CD4-positive, alpha-beta T cell (primary cell): ENCODE data around the gene EXOC6. TPM values are rescaled to one million over a fixed set of nuclear protein-coding genes. Genes with fewer than 3 reads are reported as not detected.

Source experiments
- ATAC-seq: fragments of 200-7000 bp; cut with Tn5 transposase; one replicate; pipeline ENCODE4 v1.10.0; 2022; ENCODE audit warnings: mild to moderate bottlenecking; ENCODE audit not compliant: poor library complexity
- CTCF ChIA-PET: fragments of 350-600 bp; sonication (Branson Sonifier 250); formaldehyde crosslinking; loops from one replicate; lab custom pipeline; 2021; ENCODE audit warnings: antibody characterized with exemption, inconsistent platforms; lab: Charles Lee
- POLR2A ChIA-PET: fragments of 350-600 bp; sonication (Branson Sonifier 250); formaldehyde crosslinking; loops from one replicate; lab custom pipeline; 2021; ENCODE audit warnings: antibody characterized with exemption, inconsistent platforms; lab: Charles Lee
- DNase-seq, 14 experiments: peaks; one replicate each; pipeline ENCODE4 v3.0.0-alpha.2; 2013 to 2020; ENCODE audit warnings: mixed read lengths in 2 of 14
- H3K27ac ChIP-seq, 2 donors: one replicate each; pipeline versions ENCODE4 v1.5.1 to v1.7.0; 2013; ENCODE audit warnings: low read length in 2 of 2, low read depth in 1 of 2, mild to moderate bottlenecking in 1 of 2
- H3K27me3 ChIP-seq, 2 experiments: 1 replicate in 1 of 2; 2 replicates in 1 of 2; pipeline versions ENCODE4 v1.6.1 to v1.7.0; 2013; ENCODE audit warnings: low read length in 2 of 2, control low read depth in 1 of 2, mild to moderate bottlenecking in 1 of 2, moderate library complexity in 1 of 2; ENCODE audit not compliant: insufficient read depth in 2 of 2, control insufficient read depth in 1 of 2
- H3K36me3 ChIP-seq: one replicate; pipeline ENCODE4 v1.6.1; 2013; ENCODE audit warnings: low read length, control low read depth; ENCODE audit not compliant: insufficient read depth
- H3K4me1 ChIP-seq: one replicate; pipeline ENCODE4 v1.6.1; 2013; ENCODE audit warnings: low read length, control low read depth; ENCODE audit not compliant: insufficient read depth
- H3K4me3 ChIP-seq: one replicate; pipeline ENCODE4 v1.5.1; 2013; ENCODE audit warnings: mild to moderate bottlenecking, low read length, moderate library complexity
- H3K9me3 ChIP-seq, 2 experiments: 1 replicate in 1 of 2; 2 replicates in 1 of 2; pipeline versions ENCODE4 v1.6.1 to v1.7.0; 2013; ENCODE audit warnings: low read length in 2 of 2, mild to moderate bottlenecking in 2 of 2, control low read depth in 1 of 2, moderate library complexity in 1 of 2; ENCODE audit not compliant: control insufficient read depth in 1 of 2, insufficient read depth in 1 of 2
- H3K27ac Mint-ChIP-seq: one replicate; pipeline ENCODE4 v1.8.0; 2020; ENCODE audit warnings: mixed read lengths
- H3K27me3 Mint-ChIP-seq: one replicate; pipeline ENCODE4 v1.8.0; 2021; ENCODE audit warnings: mixed read lengths
- H3K36me3 Mint-ChIP-seq: one replicate; pipeline ENCODE4 v1.8.0; 2021; ENCODE audit warnings: low read depth, mixed read lengths
- H3K4me1 Mint-ChIP-seq: one replicate; pipeline ENCODE4 v1.8.0; 2021; ENCODE audit warnings: low read depth, mixed read lengths
- H3K4me3 Mint-ChIP-seq: one replicate; pipeline ENCODE4 v1.8.0; 2020; ENCODE audit warnings: mild to moderate bottlenecking, mixed read lengths
- H3K9me3 Mint-ChIP-seq: one replicate; pipeline ENCODE4 v1.8.0; 2020; ENCODE audit warnings: mixed read lengths
- intact Hi-C, 2 experiments: fragments of 100-400 bp; cut with DNase I in 1 of 2; cut with micrococcal nuclease in 1 of 2; formaldehyde crosslinking; loops; one replicate each; pipeline versions ENCODE4 v1.15.1 to v1.9.0; 2023 to 2025; cut with DNase I, micrococcal nuclease
- total RNA-seq, 174 experiments: library from RNA in 2 of 174; stranded (reverse) in 2 of 174; gene quantifications; one replicate each; pipeline ENCODE4 v1.2.3 and lab custom pipeline; 2021 to 2026
- TF ChIP-seq, protein P1 (sequence below): fragments of 200-600 bp; IDR thresholded peaks from one replicate; pipeline ENCODE4 v1.8.0; 2022; ENCODE audit warnings: antibody characterized with exemption, mild to moderate bottlenecking

EXOC6 gene
- total RNA-seq, 2 experiments from 2014 or later: 6.6 to 7.4 TPM

DNA sequence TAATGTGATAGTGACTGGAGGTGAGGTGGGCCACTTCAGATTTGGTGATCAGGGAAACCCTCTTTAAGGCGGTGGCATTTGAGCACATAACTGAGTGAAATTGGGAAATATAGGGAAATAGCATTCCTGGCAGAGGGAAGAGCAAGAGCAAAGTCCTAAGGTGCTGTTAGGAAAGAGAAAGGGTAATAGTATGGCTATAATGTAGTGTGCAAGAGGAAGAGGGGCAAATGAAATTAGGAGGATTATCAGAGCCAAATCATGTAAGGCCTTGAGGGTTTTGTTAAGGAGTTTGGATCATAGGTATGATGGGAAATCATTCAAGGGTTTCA, 184.5 kb downstream of the EXOC6 start:
- Histone ChIP-seq H3K4me3 (no peak overlapping the region), H3K9me3 (no peaks in the 10 kb centered on the region), H3K4me1 (no peaks in the 10 kb centered on the region), H3K27me3 (no peaks in the 10 kb centered on the region), H3K36me3 (peaks cover 2% of the 10 kb centered on the region), H3K27ac (no peak overlapping the region)
- TF ChIP-seq, protein P1, sequence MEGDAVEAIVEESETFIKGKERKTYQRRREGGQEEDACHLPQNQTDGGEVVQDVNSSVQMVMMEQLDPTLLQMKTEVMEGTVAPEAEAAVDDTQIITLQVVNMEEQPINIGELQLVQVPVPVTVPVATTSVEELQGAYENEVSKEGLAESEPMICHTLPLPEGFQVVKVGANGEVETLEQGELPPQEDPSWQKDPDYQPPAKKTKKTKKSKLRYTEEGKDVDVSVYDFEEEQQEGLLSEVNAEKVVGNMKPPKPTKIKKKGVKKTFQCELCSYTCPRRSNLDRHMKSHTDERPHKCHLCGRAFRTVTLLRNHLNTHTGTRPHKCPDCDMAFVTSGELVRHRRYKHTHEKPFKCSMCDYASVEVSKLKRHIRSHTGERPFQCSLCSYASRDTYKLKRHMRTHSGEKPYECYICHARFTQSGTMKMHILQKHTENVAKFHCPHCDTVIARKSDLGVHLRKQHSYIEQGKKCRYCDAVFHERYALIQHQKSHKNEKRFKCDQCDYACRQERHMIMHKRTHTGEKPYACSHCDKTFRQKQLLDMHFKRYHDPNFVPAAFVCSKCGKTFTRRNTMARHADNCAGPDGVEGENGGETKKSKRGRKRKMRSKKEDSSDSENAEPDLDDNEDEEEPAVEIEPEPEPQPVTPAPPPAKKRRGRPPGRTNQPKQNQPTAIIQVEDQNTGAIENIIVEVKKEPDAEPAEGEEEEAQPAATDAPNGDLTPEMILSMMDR: no peak
- H3K27ac Mint-ChIP-seq: no peak overlapping the region
- no peaks in the 10 kb centered on the region for H3K4me1 Mint-ChIP-seq
- ATAC-seq (no peak), DNase-seq (no peak)
- H3K27me3 Mint-ChIP-seq: no peaks in the 10 kb centered on the region
- H3K9me3 Mint-ChIP-seq: no peaks in the 10 kb centered on the region
- ChIA-PET CTCF (no interaction called here), POLR2A (no interaction called here)
- H3K4me3 Mint-ChIP-seq: no peak overlapping the region
- H3K36me3 Mint-ChIP-seq: peaks cover 12% of the 10 kb centered on the region
- intact Hi-C loops: loop anchor here in 1 of 2 experiments (10.0 kb wide), 1 partner anchor 58 kb away; no protein-coding TSS in a partner anchor

DNA sequence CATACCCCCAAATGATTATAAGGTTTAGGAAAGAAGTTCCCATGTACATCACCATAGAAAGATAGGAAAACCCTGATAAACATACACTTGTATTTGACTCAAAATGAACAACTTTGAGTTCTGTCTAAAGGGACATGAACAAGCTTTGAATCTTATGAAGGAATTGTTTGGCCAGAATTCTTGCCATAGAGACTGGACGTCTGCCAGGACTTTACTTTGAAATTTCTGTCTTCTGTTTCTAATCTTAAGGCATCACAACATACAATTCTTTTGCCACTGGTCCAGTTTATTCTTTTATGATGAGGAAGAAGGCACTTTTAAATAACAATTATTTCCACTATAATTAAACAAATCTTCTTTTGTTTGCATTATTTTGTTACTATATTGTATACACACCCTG, 186.1 kb downstream of the EXOC6 start:
- peaks cover 6% of the 10 kb centered on the region for H3K36me3 Mint-ChIP-seq
- TF ChIP-seq, protein P1: no peak
- no peak for ATAC-seq
- intact Hi-C loops: loop anchor here in 1 of 2 experiments (10.0 kb wide), 1 partner anchor 60 kb away; no protein-coding TSS in a partner anchor
- no peak overlapping the region for H3K4me3 Mint-ChIP-seq
- Histone ChIP-seq H3K36me3 (no peaks in the 10 kb centered on the region), H3K27me3 (no peaks in the 10 kb centered on the region), H3K4me3 (no peak overlapping the region), H3K27ac (no peak overlapping the region), H3K9me3 (no peaks in the 10 kb centered on the region), H3K4me1 (no peaks in the 10 kb centered on the region)
- no peak overlapping the region for H3K27ac Mint-ChIP-seq
- H3K27me3 Mint-ChIP-seq: no peaks in the 10 kb centered on the region
- CTCF ChIA-PET: interaction anchor here (1.2 kb wide), 1 partner anchor 10 kb away, joined by 3 read pairs; no protein-coding TSS in a partner anchor
- no peaks in the 10 kb centered on the region for H3K4me1 Mint-ChIP-seq
- no peak for DNase-seq
- POLR2A ChIA-PET: no interaction called here
- no peaks in the 10 kb centered on the region for H3K9me3 Mint-ChIP-seq

DNA sequence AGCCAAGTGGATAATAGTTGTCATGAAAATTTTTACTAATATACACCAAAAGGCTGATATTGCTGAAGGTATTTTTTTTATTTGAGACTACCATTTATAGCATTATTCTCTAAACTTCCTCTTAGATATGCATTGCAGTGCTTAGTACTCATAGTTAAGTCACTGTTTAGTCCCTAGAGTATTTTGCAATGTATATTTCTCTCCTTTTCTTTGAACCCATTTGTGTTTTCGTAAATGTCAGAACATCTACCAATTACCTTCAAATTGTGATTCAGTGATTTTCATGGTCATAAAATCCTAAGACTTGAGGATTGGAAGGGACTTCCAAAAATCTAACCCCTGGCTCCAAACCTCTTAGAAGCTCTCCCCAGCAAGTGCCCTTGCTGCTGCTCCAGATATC, 190.8 kb downstream of the EXOC6 start:
- no peak overlapping the region for H3K4me3 Mint-ChIP-seq
- no peak overlapping the region for H3K27ac Mint-ChIP-seq
- no peaks in the 10 kb centered on the region for H3K9me3 Mint-ChIP-seq
- TF ChIP-seq, protein P1: no peak
- ATAC-seq (no peak), DNase-seq (no peak)
- CTCF ChIA-PET: no interaction called here
- H3K4me1 Mint-ChIP-seq: no peaks in the 10 kb centered on the region
- H3K27ac ChIP-seq: no peak overlapping the region
- H3K4me1 ChIP-seq: no peaks in the 10 kb centered on the region
- no peaks in the 10 kb centered on the region for H3K9me3 ChIP-seq
- no peaks in the 10 kb centered on the region for H3K27me3 Mint-ChIP-seq
- peaks cover 14% of the 10 kb centered on the region for H3K36me3 Mint-ChIP-seq
- no peak overlapping the region for H3K4me3 ChIP-seq
- no peaks in the 10 kb centered on the region for H3K36me3 ChIP-seq
- POLR2A ChIA-PET: no interaction called here
- intact Hi-C loops: loop anchor here in 1 of 2 experiments (10.0 kb wide), 1 partner anchor 64 kb away; no protein-coding TSS in a partner anchor
- no peaks in the 10 kb centered on the region for H3K27me3 ChIP-seq
